NCI-H510A (cell line): Measurements from ENCODE around the gene LAG3.

Experiments
- DNase-seq: peaks from one replicate; lab custom pipeline; 2025; lab: John Stamatoyannopoulos, UW

Gene LAG3

GRCh38 chr12:6772726-6773589 is 638 bp downstream of the LAG3 start:
- no peak for DNase-seq

- DNase-seq: no peak
Measured at GRCh38 chr12:6773590-6774351, 1.5 kb downstream of the LAG3 start.

- DNase-seq: no peak
Measured at GRCh38 chr12:6774499-6775062, 2.3 kb downstream of the LAG3 start.

GRCh38 chr12:6775185-6776174 is 3.2 kb downstream of the LAG3 start:
- peak; percentile 7 for DNase-seq

- DNase-seq: no peak
Measured at GRCh38 chr12:6777386-6777785, 5.1 kb downstream of the LAG3 start.

- DNase-seq: no peak
Measured at GRCh38 chr12:6778217-6778573, 5.9 kb downstream of the LAG3 start.

- peak; percentile 82 for DNase-seq
Measured at GRCh38 chr12:6778574-6779550, 6.5 kb downstream of the LAG3 start.

GRCh38 chr12:6779708-6780432 is 7.5 kb downstream of the LAG3 start:
- DNase-seq: no peak

- DNase-seq: no peak
Measured at GRCh38 chr12:6780573-6780972, 8.3 kb downstream of the LAG3 start.

- no peak for DNase-seq
Measured at GRCh38 chr12:6782119-6782518, 9.8 kb downstream of the LAG3 start.

- DNase-seq: no peak
Measured at GRCh38 chr12:6782850-6783566, 10.7 kb downstream of the LAG3 start.

- no peak for DNase-seq
Measured at GRCh38 chr12:6783828-6784227, 11.5 kb downstream of the LAG3 start.

- DNase-seq: no peak
Measured at GRCh38 chr12:6784296-6784695, 12.0 kb downstream of the LAG3 start.

GRCh38 chr12:6784761-6785160 is 12.4 kb downstream of the LAG3 start:
- DNase-seq: no peak

- no peak for DNase-seq
Measured at GRCh38 chr12:6786416-6787094, 14.2 kb downstream of the LAG3 start.

- no peak for DNase-seq
Measured at GRCh38 chr12:6787309-6787708, 15.0 kb downstream of the LAG3 start.

GRCh38 chr12:6788972-6789924 is 16.9 kb downstream of the LAG3 start, which contains the start of gene CD4:
CD4 (plus strand) TSS chr12:6789528; CDS start chr12:6800139, 10,611 bp downstream.
- no peak for DNase-seq
